Measurements from ENCODE around the gene RRN3.
"Not testable (repeated sequence)": the region's sequence is repeated elsewhere in the genome, so short reads cannot be mapped to it uniquely, and the experiment has no call there.

The RRN3 gene

DNA sequence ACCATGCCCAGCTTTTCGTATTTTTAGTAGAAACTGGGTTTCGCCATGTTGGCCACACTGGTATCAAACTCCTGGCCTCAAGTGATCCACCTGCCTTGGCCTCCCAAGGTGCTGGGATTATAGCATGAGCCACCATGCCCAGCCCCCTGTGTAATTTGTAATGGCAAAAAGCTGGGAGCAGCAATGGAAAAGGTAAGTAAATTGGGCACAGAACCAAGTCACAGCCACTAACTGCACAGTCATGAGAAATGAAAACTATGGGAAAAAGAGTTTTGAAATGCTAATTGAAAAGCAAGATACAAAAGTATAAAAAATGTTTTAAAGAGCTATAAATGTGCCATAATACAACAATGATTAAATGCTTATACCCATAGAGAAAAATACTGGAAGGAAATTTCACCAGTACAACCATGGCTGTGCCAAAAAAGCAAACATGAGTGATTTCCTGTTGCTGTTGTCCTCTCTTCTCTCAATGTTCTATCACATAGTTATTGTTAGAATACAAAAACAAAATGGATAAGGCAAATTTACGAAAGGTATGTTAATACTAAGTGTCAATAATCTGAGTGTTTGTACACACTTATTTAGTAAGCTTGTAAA lies 44.4 kb downstream of the RRN3 start:
- DNase-seq (ENCODE audit: insufficient read length, low spot score) (no peak), FAIRE-seq (no peak)
- TF ChIP-seq TAF1 (IDR thresholded peaks at IDR 0.05; ENCODE audit: low read depth, low read length) (no peak), POU2F2 (IDR thresholded peaks at IDR 0.05; ENCODE audit: low read depth, low read length) (no peak), POLR2AphosphoS5 (IDR thresholded peaks at IDR 0.05; ENCODE audit: low read depth, low read length) (no peak), POLR2A (IDR thresholded peaks at IDR 0.05; ENCODE audit: low read depth, low read length) (no peak), PAX5 (IDR thresholded peaks at IDR 0.05; ENCODE audit: insufficient read depth, low read length, severe bottlenecking) (no peak), SPI1 (IDR thresholded peaks at IDR 0.05; ENCODE audit: low read depth, low read length) (no peak)

DNA sequence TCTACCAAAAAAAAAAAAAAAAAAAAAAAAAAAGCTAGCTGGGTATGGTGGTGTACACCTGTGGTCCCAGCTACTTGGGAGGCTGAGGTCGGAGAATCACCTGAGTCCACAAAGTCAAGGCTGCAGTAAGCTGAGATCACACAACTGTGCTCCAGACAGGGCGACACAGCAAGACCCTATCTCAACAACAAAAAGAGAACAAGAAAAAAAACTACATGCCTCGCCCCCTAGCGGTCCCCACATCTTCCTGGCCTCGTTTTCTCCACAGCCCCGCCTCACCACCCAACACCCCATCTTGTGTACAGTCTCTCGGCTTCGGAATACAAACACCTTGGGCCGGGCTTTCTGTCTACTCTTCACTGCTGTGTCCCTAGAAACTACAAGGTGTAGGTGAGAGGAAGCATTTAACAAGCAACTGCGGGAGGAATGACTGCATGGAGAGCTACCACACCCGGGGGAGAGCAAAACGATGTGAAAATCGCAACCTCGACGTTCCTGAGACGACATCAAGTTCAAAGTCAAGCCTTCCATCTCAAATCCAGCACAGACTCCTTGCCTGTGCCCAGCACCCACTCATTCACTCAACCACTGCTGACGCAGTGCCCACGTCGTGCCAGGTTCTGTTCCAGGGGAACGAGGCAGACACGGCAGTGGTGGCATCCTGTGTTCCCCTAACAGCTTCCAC lies 47.2 kb downstream of the RRN3 start:
- DNase-seq (ENCODE audit: insufficient read length, low spot score) (no peak), FAIRE-seq (no peak)
- TF ChIP-seq PAX5 (IDR thresholded peaks at IDR 0.05; ENCODE audit: insufficient read depth, low read length, severe bottlenecking), result no peak
- TF ChIP-seq SPI1 (IDR thresholded peaks at IDR 0.05; ENCODE audit: low read depth, low read length), result no peak
- TF ChIP-seq POLR2A (IDR thresholded peaks at IDR 0.05; ENCODE audit: low read depth, low read length), result no peak
- TF ChIP-seq TAF1 (IDR thresholded peaks at IDR 0.05; ENCODE audit: low read depth, low read length), result no peak
- no peak for TF ChIP-seq POLR2AphosphoS5 (IDR thresholded peaks at IDR 0.05; ENCODE audit: low read depth, low read length)
- TF ChIP-seq POU2F2 (IDR thresholded peaks at IDR 0.05; ENCODE audit: low read depth, low read length), result no peak

DNA sequence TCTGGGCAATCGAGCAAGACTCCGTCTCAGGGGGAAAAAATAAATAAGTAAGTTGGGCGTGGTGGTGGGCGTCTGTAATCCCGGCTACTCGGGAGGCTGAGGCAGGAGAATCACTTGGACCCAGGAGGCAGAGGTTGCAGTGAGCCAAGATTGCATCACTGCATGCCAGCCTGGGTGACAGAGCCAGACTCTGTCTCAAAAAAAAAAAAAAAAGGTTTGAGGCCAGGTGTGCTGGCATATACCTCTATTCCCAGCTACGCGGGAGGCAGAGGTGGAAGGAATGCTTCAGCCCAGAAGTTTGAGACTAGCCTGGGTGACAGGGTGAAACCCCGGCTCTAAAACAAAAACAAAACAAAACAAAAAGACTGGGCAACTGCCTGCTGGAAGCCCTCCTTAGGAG lies 48.8 kb downstream of the RRN3 start:
- not testable (repeated sequence) for DNase-seq (ENCODE audit: insufficient read length, low spot score); FAIRE-seq

DNA sequence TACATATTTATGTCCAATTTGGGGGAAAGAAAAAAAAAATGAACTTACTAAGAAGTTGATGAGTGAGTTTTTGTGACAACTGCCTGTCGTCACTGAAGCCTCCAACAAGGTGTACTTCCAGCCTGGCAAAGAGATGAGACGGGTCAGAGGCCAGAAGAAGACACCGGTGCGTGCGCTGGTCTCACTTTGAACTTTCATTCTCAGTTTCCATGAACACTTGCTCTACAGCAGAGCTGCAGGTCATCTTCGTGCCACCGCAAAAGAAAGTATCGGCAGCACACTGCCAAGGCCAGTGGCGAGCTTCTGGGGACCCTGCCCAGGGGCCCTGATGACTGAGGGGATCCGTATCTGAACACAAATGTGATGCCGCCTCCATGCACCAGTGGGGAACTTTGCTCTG lies 49.8 kb downstream of the RRN3 start:
- DNase-seq (ENCODE audit: insufficient read length, low spot score) (no peak), FAIRE-seq (no peak)
- TF ChIP-seq PAX5 (IDR thresholded peaks at IDR 0.05; ENCODE audit: insufficient read depth, low read length, severe bottlenecking) (no peak), TAF1 (IDR thresholded peaks at IDR 0.05; ENCODE audit: low read depth, low read length) (no peak), SPI1 (IDR thresholded peaks at IDR 0.05; ENCODE audit: low read depth, low read length) (no peak), POLR2A (IDR thresholded peaks at IDR 0.05; ENCODE audit: low read depth, low read length) (no peak), POLR2AphosphoS5 (IDR thresholded peaks at IDR 0.05; ENCODE audit: low read depth, low read length) (no peak), POU2F2 (IDR thresholded peaks at IDR 0.05; ENCODE audit: low read depth, low read length) (no peak)

DNA sequence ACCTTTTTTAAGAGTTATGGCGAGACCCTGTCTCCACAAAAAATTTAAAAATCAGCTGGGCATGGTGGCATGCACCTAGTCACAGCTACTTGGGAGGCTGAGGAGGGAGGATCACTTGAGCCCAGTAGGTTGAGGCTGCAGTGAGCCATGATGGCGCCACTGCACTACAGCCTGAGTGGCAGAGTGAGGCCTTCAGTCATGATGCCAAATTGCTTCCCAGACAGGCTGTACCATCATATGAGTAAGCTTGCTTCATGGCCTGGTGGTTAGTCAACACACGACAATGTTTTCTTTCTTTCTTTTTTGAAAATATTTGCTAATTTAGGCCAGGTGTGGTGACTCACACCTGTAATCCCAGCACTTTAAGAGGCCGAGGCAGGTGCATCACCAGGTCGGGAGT lies 50.7 kb downstream of the RRN3 start:
- no peak for DNase-seq (ENCODE audit: insufficient read length, low spot score)
- no peak for FAIRE-seq
- TF ChIP-seq POLR2AphosphoS5 (IDR thresholded peaks at IDR 0.05; ENCODE audit: low read depth, low read length), result no peak
- no peak for TF ChIP-seq SPI1 (IDR thresholded peaks at IDR 0.05; ENCODE audit: low read depth, low read length)
- no peak for TF ChIP-seq POLR2A (IDR thresholded peaks at IDR 0.05; ENCODE audit: low read depth, low read length)
- no peak for TF ChIP-seq TAF1 (IDR thresholded peaks at IDR 0.05; ENCODE audit: low read depth, low read length)
- TF ChIP-seq POU2F2 (IDR thresholded peaks at IDR 0.05; ENCODE audit: low read depth, low read length), result no peak
- TF ChIP-seq PAX5 (IDR thresholded peaks at IDR 0.05; ENCODE audit: insufficient read depth, low read length, severe bottlenecking), result no peak

DNA sequence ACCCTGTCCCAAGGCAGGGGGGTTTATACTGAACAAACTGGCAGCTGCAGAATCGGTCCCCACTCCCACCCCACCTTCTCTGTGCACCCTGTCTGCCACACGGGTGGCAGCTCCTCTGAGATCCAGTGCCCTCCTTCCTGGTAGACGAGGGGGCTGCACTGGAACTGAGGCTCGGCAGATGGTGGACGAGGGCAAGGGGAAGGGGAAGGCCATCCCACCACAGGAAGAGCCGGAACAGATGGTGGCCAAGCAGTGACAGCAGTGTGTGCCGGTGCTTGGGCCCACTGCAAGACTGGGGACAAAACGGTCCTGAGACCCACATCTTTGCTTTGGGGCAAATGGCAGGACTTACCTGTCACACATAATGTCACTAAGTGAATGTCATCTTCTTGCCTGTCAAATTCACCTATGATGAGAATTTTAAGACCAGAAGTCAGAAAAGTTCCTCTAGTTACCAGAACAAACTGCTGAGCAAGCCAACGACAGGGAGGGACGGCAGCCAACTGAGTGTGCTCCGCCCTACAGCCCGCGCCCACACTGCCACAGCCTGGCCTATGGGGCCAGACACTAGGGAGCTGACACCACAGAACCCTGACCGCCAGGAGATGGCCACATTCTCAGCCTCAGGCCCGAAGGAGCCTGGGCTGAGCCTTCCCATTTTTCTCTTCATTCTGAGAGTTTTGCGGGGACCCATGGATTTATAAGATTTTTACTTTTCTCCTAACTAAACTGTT lies 52.6 kb downstream of the RRN3 start:
- DNase-seq (ENCODE audit: insufficient read length, low spot score) (no peak), FAIRE-seq (no peak)
- no peak for TF ChIP-seq PAX5 (IDR thresholded peaks at IDR 0.05; ENCODE audit: insufficient read depth, low read length, severe bottlenecking)
- TF ChIP-seq POLR2A (IDR thresholded peaks at IDR 0.05; ENCODE audit: low read depth, low read length), result no peak
- TF ChIP-seq SPI1 (IDR thresholded peaks at IDR 0.05; ENCODE audit: low read depth, low read length), result no peak
- TF ChIP-seq POLR2AphosphoS5 (IDR thresholded peaks at IDR 0.05; ENCODE audit: low read depth, low read length), result no peak
- no peak for TF ChIP-seq TAF1 (IDR thresholded peaks at IDR 0.05; ENCODE audit: low read depth, low read length)
- no peak for TF ChIP-seq POU2F2 (IDR thresholded peaks at IDR 0.05; ENCODE audit: low read depth, low read length)

DNA sequence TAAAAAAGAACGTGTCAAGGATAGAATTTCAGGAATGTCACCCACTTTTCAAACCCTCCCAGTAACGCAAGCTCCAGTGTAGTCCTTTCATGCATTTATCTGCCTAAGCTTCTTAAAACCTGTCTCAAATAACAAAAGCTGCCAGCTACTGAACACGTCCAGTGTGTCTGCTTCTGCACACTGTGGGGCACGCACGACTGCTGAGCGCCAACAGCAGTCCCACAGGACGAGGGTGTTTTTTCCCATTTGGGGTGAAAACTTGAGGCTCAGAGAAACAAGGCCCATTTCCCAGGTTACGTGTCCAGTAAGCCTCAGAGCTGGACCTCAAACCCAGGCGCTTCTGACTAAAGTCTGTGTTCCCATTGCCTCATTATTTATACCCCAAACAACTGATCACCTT lies 55.4 kb downstream of the RRN3 start:
- FAIRE-seq, result no peak
- DNase-seq (ENCODE audit: insufficient read length, low spot score), result no peak
- no peak for TF ChIP-seq PAX5 (IDR thresholded peaks at IDR 0.05; ENCODE audit: insufficient read depth, low read length, severe bottlenecking)
- TF ChIP-seq POLR2AphosphoS5 (IDR thresholded peaks at IDR 0.05; ENCODE audit: low read depth, low read length), result no peak
- TF ChIP-seq TAF1 (IDR thresholded peaks at IDR 0.05; ENCODE audit: low read depth, low read length), result no peak
- no peak for TF ChIP-seq POLR2A (IDR thresholded peaks at IDR 0.05; ENCODE audit: low read depth, low read length)
- no peak for TF ChIP-seq SPI1 (IDR thresholded peaks at IDR 0.05; ENCODE audit: low read depth, low read length)
- TF ChIP-seq POU2F2 (IDR thresholded peaks at IDR 0.05; ENCODE audit: low read depth, low read length), result no peak

DNA sequence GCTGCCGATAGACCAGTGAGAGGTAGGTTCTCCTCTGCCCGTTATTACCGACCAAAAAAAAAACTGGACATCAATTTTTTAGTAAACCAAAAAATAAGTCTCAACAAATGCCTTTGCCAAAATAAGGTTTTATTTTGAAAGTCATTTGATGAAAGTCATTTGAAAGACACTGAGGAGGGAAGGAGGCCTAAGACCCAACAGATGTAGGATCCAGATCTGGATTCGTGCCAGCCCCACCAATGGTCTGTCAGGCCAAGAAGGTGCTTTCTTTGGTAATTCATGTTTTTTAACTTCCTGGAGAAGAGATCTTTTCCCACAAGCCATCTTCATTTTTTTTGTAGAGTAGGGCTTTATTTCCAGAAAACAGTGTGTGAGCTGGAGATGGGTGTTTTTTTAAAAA lies 56.3 kb downstream of the RRN3 start:
- FAIRE-seq, result no peak
- no peak for DNase-seq (ENCODE audit: insufficient read length, low spot score)
- TF ChIP-seq POLR2A (IDR thresholded peaks at IDR 0.05; ENCODE audit: low read depth, low read length) (no peak), POU2F2 (IDR thresholded peaks at IDR 0.05; ENCODE audit: low read depth, low read length) (no peak), SPI1 (IDR thresholded peaks at IDR 0.05; ENCODE audit: low read depth, low read length) (no peak)

DNA sequence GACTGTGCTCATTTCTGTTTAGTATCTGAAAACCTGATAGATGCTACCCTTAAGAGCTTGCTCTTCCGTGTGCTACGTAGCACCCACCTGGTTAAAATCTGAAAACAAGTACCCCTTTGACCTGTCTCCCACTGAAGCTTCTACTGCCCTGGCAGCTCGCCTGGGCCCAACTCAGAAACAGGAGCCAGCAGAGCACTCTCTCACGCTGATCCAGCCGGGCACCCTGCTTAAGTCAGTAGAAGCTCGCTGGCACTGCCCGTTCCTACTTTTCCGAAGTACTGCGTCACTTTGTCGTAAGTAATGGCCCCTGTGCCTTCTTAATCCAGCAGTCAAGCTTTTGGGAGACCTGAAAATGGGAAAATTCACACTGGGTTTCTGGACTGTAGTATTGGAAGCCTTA lies 57.1 kb downstream of the RRN3 start:
- TF ChIP-seq TAF1 (IDR thresholded peaks at IDR 0.05; ENCODE audit: low read depth, low read length) (no peak), SPI1 (IDR thresholded peaks at IDR 0.05; ENCODE audit: low read depth, low read length) (no peak), PAX5 (IDR thresholded peaks at IDR 0.05; ENCODE audit: insufficient read depth, low read length, severe bottlenecking) (no peak), POU2F2 (IDR thresholded peaks at IDR 0.05; ENCODE audit: low read depth, low read length) (no peak), POLR2AphosphoS5 (IDR thresholded peaks at IDR 0.05; ENCODE audit: low read depth, low read length) (no peak), POLR2A (IDR thresholded peaks at IDR 0.05; ENCODE audit: low read depth, low read length) (no peak)

More for the DNA sequence above, 57.1 kb downstream of the RRN3 start:
- no peak for FAIRE-seq
- no peak for DNase-seq (ENCODE audit: insufficient read length, low spot score)

Data from GM12891 (cell line).